Prostate gland (tissue), 2 donors: ENCODE measurements around the gene FAM111B.
"Not testable (repeated sequence)": the region's sequence is repeated elsewhere in the genome, so short reads cannot be mapped to it uniquely, and the experiment has no call there.

Experiments used
- CTCF ChIP-seq, 4 experiments: fragments of 200-600 bp in 2 of 4; fragments of 450-650 bp in 2 of 4; sonication (generic) in 2 of 4; IDR thresholded peaks; 1 replicate in 3 of 4; 2 replicates in 1 of 4; pipeline ENCODE4 v1.5.1; 2016 to 2019; ENCODE audit warnings: antibody characterized with exemption in 4 of 4, mild to moderate bottlenecking in 2 of 4, moderate library complexity in 2 of 4
- POLR2AphosphoS5 ChIP-seq: sonication (generic); formaldehyde crosslinking; IDR thresholded peaks from one replicate; pipeline ENCODE4 v1.6.1; 2017; ENCODE audit warnings: antibody characterized with exemption

GRCh38 chr11:59060096-59060495 is 46.9 kb upstream of the FAM111B start:
- not testable (repeated sequence) for TF ChIP-seq CTCF (IDR thresholded peaks at IDR 0.05); POLR2AphosphoS5
